ENCODE results near the gene RPL38.

RPL38 gene

DNA sequence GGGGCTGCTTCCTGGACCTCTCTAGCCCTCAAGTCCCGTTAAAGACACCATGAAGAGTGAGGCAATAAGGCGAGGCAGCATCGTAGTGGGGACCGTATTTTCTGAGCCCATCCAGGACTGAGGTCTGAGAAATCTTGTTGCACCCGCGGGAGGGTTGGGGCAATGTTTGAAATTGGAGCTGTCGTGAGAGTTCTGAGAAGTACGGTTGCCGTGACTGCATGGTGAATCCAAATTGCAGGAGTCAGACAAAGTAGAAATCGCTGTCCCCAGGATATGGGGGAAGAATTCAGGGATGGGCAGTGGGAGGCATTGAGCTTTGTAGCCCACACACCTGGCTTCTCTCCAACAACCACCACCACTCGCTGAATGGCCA lies 42.0 kb upstream of the RPL38 start:
- TF ChIP-seq, protein P1, sequence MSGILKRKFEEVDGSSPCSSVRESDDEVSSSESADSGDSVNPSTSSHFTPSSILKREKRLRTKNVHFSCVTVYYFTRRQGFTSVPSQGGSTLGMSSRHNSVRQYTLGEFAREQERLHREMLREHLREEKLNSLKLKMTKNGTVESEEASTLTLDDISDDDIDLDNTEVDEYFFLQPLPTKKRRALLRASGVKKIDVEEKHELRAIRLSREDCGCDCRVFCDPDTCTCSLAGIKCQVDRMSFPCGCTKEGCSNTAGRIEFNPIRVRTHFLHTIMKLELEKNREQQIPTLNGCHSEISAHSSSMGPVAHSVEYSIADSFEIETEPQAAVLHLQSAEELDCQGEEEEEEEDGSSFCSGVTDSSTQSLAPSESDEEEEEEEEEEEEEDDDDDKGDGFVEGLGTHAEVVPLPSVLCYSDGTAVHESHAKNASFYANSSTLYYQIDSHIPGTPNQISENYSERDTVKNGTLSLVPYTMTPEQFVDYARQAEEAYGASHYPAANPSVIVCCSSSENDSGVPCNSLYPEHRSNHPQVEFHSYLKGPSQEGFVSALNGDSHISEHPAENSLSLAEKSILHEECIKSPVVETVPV (CRISPR knock-in tag; IDR thresholded peaks at IDR 0.05) = no peak
- TF ChIP-seq ZFP3 (CRISPR knock-in tag; IDR thresholded peaks at IDR 0.05) (no peak), TCF4 (CRISPR knock-in tag; IDR thresholded peaks at IDR 0.05; ENCODE audit: borderline replicate concordance) (no peak), TOX (CRISPR knock-in tag; IDR thresholded peaks at IDR 0.05; ENCODE audit: borderline replicate concordance) (no peak), ZNF565 (CRISPR knock-in tag; conservative IDR thresholded peaks at IDR 0.05; ENCODE audit: low read depth) (no peak), ZNF70 (CRISPR knock-in tag; IDR thresholded peaks at IDR 0.05) (no peak), ZFP30 (CRISPR knock-in tag; IDR thresholded peaks at IDR 0.05) (no peak), ZC3H10 (CRISPR knock-in tag; IDR thresholded peaks at IDR 0.05) (no peak)
- no peak for ATAC-seq

DNA sequence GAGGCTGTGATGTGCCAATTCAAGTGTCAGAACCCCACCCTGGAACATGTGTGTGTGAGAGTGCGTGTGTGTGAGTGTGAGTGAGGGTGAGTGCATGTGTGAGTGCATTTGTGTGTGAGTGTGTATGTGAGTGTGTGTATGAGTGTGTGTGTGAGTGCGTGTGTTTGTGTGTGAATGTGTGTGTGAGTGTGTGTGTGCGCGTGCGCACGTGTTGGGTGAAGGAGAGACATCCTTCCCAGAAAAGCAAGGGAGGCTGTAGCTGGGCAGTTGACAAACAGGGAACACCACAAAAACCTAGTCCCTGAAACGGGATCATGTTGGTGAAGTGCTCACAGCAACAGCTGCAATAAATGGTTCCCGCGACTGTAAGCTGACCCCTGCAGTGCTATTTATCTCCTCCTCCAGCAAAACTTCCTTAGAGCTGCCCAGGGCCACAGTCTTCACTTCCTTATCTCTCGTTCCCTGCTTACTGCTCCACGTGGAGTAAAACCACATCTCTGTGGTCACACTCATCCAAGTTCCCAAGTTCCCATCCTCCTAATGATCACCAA lies 40.1 kb upstream of the RPL38 start:
- no peak for ATAC-seq
- TF ChIP-seq, protein P2, sequence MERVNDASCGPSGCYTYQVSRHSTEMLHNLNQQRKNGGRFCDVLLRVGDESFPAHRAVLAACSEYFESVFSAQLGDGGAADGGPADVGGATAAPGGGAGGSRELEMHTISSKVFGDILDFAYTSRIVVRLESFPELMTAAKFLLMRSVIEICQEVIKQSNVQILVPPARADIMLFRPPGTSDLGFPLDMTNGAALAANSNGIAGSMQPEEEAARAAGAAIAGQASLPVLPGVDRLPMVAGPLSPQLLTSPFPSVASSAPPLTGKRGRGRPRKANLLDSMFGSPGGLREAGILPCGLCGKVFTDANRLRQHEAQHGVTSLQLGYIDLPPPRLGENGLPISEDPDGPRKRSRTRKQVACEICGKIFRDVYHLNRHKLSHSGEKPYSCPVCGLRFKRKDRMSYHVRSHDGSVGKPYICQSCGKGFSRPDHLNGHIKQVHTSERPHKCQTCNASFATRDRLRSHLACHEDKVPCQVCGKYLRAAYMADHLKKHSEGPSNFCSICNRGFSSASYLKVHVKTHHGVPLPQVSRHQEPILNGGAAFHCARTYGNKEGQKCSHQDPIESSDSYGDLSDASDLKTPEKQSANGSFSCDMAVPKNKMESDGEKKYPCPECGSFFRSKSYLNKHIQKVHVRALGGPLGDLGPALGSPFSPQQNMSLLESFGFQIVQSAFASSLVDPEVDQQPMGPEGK (CRISPR knock-in tag; IDR thresholded peaks at IDR 0.05; ENCODE audit: borderline replicate concordance) = no peak
- no peak for TF ChIP-seq ZFP3 (CRISPR knock-in tag; IDR thresholded peaks at IDR 0.05)
- no peak for TF ChIP-seq ARNTL (CRISPR knock-in tag; IDR thresholded peaks at IDR 0.05; ENCODE audit: borderline replicate concordance, low read depth)
- TF ChIP-seq ZNF565 (CRISPR knock-in tag; conservative IDR thresholded peaks at IDR 0.05; ENCODE audit: low read depth) = no peak
- no peak for TF ChIP-seq SNAI2 (CRISPR knock-in tag; IDR thresholded peaks at IDR 0.05)
- no peak for TF ChIP-seq CSDC2 (CRISPR knock-in tag; IDR thresholded peaks at IDR 0.05)
- TF ChIP-seq PPARA (CRISPR knock-in tag; IDR thresholded peaks at IDR 0.05; ENCODE audit: borderline replicate concordance) = no peak
- TF ChIP-seq BACH2 (CRISPR knock-in tag; IDR thresholded peaks at IDR 0.05; ENCODE audit: borderline replicate concordance) = no peak

DNA sequence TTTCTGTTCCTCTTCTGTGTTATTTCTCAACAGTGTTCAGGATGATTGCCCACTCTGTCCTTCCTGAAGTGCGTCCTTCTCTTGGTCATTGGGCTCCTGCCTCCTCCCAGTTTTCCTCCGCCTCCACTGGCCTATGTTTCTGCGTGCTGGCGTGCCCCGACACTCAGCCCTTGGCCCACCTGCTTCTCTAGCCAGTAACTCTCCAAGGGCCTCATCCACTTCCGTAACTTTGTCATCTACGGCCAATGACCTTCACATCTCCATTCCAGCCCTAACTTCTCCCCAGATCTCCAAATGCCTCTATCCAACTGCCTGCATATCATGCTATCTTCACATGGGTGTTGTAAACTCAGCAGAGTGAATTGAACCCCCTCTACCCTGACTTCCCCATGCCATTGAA lies 39.6 kb upstream of the RPL38 start:
- no peak for TF ChIP-seq SNAI2 (CRISPR knock-in tag; IDR thresholded peaks at IDR 0.05)
- TF ChIP-seq ISL1 (CRISPR knock-in tag; IDR thresholded peaks at IDR 0.05) = no peak
- TF ChIP-seq, protein P3, sequence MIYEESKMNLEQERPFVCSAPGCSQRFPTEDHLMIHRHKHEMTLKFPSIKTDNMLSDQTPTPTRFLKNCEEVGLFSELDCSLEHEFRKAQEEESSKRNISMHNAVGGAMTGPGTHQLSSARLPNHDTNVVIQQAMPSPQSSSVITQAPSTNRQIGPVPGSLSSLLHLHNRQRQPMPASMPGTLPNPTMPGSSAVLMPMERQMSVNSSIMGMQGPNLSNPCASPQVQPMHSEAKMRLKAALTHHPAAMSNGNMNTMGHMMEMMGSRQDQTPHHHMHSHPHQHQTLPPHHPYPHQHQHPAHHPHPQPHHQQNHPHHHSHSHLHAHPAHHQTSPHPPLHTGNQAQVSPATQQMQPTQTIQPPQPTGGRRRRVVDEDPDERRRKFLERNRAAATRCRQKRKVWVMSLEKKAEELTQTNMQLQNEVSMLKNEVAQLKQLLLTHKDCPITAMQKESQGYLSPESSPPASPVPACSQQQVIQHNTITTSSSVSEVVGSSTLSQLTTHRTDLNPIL (CRISPR knock-in tag; IDR thresholded peaks at IDR 0.05; ENCODE audit: low read depth) = no peak
- no peak for TF ChIP-seq ZNF70 (CRISPR knock-in tag; IDR thresholded peaks at IDR 0.05)
- TF ChIP-seq PPARA (CRISPR knock-in tag; IDR thresholded peaks at IDR 0.05; ENCODE audit: borderline replicate concordance) = no peak
- no peak for TF ChIP-seq ARNTL (CRISPR knock-in tag; IDR thresholded peaks at IDR 0.05; ENCODE audit: borderline replicate concordance, low read depth)
- ATAC-seq = no peak

- TF ChIP-seq RARB (CRISPR knock-in tag; IDR thresholded peaks at IDR 0.05) (no peak), ZNF8 (CRISPR knock-in tag; IDR thresholded peaks at IDR 0.05) (no peak), GLIS3 (CRISPR knock-in tag; IDR thresholded peaks at IDR 0.05) (no peak), BACH2 (CRISPR knock-in tag; IDR thresholded peaks at IDR 0.05; ENCODE audit: borderline replicate concordance) (no peak), ESRRG (CRISPR knock-in tag; IDR thresholded peaks at IDR 0.05) (no peak), ZFP3 (CRISPR knock-in tag; IDR thresholded peaks at IDR 0.05) (no peak), ZNF70 (CRISPR knock-in tag; IDR thresholded peaks at IDR 0.05) (no peak), ARNTL (CRISPR knock-in tag; IDR thresholded peaks at IDR 0.05; ENCODE audit: borderline replicate concordance, low read depth) (no peak), TCF4 (CRISPR knock-in tag; IDR thresholded peaks at IDR 0.05; ENCODE audit: borderline replicate concordance) (no peak)
- TF ChIP-seq, protein P1 (CRISPR knock-in tag; IDR thresholded peaks at IDR 0.05) = no peak
- TF ChIP-seq, protein P4, sequence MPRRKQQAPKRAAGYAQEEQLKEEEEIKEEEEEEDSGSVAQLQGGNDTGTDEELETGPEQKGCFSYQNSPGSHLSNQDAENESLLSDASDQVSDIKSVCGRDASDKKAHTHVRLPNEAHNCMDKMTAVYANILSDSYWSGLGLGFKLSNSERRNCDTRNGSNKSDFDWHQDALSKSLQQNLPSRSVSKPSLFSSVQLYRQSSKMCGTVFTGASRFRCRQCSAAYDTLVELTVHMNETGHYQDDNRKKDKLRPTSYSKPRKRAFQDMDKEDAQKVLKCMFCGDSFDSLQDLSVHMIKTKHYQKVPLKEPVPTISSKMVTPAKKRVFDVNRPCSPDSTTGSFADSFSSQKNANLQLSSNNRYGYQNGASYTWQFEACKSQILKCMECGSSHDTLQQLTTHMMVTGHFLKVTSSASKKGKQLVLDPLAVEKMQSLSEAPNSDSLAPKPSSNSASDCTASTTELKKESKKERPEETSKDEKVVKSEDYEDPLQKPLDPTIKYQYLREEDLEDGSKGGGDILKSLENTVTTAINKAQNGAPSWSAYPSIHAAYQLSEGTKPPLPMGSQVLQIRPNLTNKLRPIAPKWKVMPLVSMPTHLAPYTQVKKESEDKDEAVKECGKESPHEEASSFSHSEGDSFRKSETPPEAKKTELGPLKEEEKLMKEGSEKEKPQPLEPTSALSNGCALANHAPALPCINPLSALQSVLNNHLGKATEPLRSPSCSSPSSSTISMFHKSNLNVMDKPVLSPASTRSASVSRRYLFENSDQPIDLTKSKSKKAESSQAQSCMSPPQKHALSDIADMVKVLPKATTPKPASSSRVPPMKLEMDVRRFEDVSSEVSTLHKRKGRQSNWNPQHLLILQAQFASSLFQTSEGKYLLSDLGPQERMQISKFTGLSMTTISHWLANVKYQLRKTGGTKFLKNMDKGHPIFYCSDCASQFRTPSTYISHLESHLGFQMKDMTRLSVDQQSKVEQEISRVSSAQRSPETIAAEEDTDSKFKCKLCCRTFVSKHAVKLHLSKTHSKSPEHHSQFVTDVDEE (CRISPR knock-in tag; IDR thresholded peaks at IDR 0.05) = no peak
- TF ChIP-seq, protein P2 (CRISPR knock-in tag; IDR thresholded peaks at IDR 0.05; ENCODE audit: borderline replicate concordance) = no peak
- TF ChIP-seq, protein P3 (CRISPR knock-in tag; IDR thresholded peaks at IDR 0.05; ENCODE audit: low read depth) = no peak
- no peak for ATAC-seq
Observed at GRCh38 chr17:74164446-74165045, 38.9 kb upstream of the RPL38 start.

Data from SK-N-SH treated with all-trans-retinoic acid at 6 μM for 48 hours (cell line).